Measurements from ENCODE around the gene MAP3K2.

DNA sequence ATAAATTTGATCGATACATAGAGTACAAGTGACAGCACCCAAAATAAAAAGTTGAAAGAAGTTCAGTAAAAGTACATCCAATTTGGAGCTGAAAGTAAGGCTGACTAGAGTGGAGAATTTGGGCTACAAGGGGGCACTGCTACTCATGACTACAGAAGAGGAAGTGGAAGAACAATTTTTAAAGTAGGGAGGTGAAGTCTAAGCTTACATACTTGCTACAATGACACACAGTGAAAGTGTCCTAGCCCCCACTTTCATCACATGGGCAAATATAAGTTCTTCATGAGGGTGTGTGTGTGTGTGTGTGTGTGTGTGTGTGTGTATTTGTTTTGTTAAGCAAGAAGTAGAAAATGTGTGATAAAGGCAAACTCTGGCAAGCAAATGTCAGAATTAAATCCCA is 45.7 kb downstream of the MAP3K2 start:
- no peak for TF ChIP-seq POLR2AphosphoS5 (IDR thresholded peaks at IDR 0.05)
- no peak for TF ChIP-seq EP300 (IDR thresholded peaks at IDR 0.05)
- TF ChIP-seq, protein P1, sequence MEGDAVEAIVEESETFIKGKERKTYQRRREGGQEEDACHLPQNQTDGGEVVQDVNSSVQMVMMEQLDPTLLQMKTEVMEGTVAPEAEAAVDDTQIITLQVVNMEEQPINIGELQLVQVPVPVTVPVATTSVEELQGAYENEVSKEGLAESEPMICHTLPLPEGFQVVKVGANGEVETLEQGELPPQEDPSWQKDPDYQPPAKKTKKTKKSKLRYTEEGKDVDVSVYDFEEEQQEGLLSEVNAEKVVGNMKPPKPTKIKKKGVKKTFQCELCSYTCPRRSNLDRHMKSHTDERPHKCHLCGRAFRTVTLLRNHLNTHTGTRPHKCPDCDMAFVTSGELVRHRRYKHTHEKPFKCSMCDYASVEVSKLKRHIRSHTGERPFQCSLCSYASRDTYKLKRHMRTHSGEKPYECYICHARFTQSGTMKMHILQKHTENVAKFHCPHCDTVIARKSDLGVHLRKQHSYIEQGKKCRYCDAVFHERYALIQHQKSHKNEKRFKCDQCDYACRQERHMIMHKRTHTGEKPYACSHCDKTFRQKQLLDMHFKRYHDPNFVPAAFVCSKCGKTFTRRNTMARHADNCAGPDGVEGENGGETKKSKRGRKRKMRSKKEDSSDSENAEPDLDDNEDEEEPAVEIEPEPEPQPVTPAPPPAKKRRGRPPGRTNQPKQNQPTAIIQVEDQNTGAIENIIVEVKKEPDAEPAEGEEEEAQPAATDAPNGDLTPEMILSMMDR (IDR thresholded peaks at IDR 0.05): no peak
